ENCODE data around the gene TDRD3. TPM values are rescaled to one million over a fixed set of nuclear protein-coding genes. Genes with fewer than 3 reads are reported as not detected.

Gene TDRD3
- total RNA-seq, 1 donor from 2014 or later = 18.5 TPM

DNA sequence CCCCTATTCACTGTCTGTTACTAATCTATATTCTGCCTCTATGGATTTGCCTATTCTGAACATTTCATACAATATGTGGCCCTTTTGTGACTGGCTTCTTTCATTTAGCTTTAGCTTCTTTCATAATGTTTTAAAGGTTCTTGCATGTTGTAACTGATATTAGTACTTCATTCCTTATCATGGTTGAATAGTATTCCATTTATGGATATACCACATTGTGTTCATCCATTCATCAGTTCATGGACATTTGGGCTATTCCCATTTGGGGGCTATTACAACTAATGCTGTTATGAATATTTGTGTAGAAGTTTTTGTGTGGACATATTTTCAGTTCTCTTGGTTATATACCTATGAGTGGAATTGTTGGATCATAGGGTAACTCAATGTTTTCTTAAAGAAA lies 44.4 kb upstream of the TDRD3 start:
- DNase-seq (ENCODE audit: low spot score) = no peak
- H3K36me3 Mint-ChIP-seq (ENCODE audit: low read depth) = no peaks in the 10 kb centered on the region
- H3K4me1 Mint-ChIP-seq (ENCODE audit: low read depth) = peaks cover 19% of the 10 kb centered on the region
- H3K27ac Mint-ChIP-seq (ENCODE audit: unreplicated experiment) = no peak overlapping the region
- peaks cover 9% of the 10 kb centered on the region for H3K27me3 Mint-ChIP-seq (ENCODE audit: low read depth)
- H3K4me3 Mint-ChIP-seq (ENCODE audit: unreplicated experiment) = no peak overlapping the region
- peaks cover 6% of the 10 kb centered on the region for H3K9me3 Mint-ChIP-seq (ENCODE audit: low read depth)
- TF ChIP-seq, protein P1, sequence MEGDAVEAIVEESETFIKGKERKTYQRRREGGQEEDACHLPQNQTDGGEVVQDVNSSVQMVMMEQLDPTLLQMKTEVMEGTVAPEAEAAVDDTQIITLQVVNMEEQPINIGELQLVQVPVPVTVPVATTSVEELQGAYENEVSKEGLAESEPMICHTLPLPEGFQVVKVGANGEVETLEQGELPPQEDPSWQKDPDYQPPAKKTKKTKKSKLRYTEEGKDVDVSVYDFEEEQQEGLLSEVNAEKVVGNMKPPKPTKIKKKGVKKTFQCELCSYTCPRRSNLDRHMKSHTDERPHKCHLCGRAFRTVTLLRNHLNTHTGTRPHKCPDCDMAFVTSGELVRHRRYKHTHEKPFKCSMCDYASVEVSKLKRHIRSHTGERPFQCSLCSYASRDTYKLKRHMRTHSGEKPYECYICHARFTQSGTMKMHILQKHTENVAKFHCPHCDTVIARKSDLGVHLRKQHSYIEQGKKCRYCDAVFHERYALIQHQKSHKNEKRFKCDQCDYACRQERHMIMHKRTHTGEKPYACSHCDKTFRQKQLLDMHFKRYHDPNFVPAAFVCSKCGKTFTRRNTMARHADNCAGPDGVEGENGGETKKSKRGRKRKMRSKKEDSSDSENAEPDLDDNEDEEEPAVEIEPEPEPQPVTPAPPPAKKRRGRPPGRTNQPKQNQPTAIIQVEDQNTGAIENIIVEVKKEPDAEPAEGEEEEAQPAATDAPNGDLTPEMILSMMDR (IDR thresholded peaks at IDR 0.05) = no peak

DNA sequence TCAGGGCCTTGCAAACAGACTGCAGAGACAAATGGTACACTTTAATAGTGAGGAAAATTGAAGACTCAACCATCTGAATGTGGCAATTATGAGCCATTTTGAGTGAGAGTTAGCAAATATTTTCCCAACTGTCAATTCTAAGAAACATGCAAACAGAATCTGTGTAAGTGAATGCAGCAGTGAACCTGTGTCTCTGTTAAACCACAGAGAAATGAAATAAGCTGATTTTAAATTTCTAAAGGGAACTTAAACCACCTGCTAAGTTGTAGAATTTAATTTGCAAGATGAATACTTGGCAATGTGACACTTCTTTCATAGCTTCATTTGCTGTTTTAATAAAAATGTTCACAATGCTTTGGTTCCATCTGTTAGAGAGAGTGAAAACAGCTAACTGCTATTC lies 42.0 kb upstream of the TDRD3 start:
- Mint-ChIP-seq H3K4me3 (ENCODE audit: unreplicated experiment) (no peak overlapping the region), H3K4me1 (ENCODE audit: low read depth) (peaks cover 19% of the 10 kb centered on the region), H3K9me3 (ENCODE audit: low read depth) (peaks cover 6% of the 10 kb centered on the region), H3K36me3 (ENCODE audit: low read depth) (no peaks in the 10 kb centered on the region), H3K27me3 (ENCODE audit: low read depth) (no peaks in the 10 kb centered on the region), H3K27ac (ENCODE audit: unreplicated experiment) (no peak overlapping the region)
- DNase-seq (ENCODE audit: low spot score) = no peak
- TF ChIP-seq, protein P1 (IDR thresholded peaks at IDR 0.05) = no peak

DNA sequence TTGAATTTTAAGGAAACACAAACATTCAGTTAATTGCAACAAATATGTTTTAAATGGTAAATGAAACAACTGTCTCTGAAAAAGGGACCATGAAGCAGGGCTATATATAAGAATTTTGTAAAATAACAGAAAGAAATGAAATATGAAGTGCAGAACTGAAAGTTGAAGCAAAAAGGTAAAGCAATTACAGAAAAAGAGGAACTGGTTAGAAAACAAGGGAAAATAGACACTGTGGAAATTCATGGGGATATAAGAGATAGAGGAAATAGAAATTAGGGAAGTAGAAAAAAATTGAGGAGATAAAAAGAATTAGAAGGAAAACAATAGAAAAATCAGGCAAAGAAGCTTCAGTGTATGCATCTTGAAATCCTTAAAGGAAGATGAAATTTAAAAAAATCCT lies 40.0 kb upstream of the TDRD3 start:
- H3K27ac Mint-ChIP-seq (ENCODE audit: unreplicated experiment) = no peak overlapping the region
- TF ChIP-seq, protein P1 (IDR thresholded peaks at IDR 0.05) = no peak
- peaks cover 6% of the 10 kb centered on the region for H3K9me3 Mint-ChIP-seq (ENCODE audit: low read depth)
- no peak overlapping the region for H3K4me3 Mint-ChIP-seq (ENCODE audit: unreplicated experiment)
- peaks cover 4% of the 10 kb centered on the region for H3K4me1 Mint-ChIP-seq (ENCODE audit: low read depth)
- H3K36me3 Mint-ChIP-seq (ENCODE audit: low read depth) = no peaks in the 10 kb centered on the region
- DNase-seq (ENCODE audit: low spot score) = no peak
- H3K27me3 Mint-ChIP-seq (ENCODE audit: low read depth) = no peaks in the 10 kb centered on the region

DNA sequence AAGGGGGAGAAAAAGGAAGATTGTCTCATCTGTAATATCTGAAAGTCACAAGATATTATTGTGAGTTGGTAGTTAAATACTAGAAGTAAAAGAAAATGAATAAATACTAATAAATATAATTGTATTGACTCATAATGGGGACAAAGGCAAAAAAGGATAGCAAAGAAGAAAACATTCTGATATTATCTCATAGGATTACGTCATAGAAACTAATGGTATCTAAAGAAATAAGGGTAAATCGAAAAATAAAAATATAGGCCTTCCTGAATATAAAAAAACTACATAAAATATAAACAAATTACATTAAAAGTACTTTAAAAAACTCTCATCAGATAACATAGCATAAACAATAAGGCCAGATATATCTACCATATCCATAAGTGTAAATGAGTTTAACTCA lies 38.6 kb upstream of the TDRD3 start:
- no peak for DNase-seq (ENCODE audit: low spot score)
- Mint-ChIP-seq H3K4me3 (ENCODE audit: unreplicated experiment) (no peak overlapping the region), H3K36me3 (ENCODE audit: low read depth) (no peaks in the 10 kb centered on the region)

DNA sequence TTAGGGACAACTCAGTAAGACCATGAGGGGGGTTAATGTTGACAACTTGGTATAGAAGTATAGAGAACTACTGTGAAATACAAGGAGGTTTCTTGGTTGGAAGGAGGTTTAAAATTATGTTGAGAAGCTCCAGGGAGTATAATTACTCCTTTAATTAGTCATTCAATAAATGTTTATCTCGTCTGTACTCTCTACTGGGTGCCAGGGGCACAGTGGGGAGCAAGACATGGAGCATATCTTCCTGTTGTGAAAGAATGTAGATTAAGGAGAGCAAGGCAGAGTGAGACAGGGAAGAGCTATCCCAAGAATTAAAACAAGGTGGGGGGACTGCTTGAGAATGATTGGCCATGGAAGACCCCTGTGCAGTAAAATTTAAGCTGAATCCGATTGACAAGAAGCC lies 33.7 kb upstream of the TDRD3 start:
- H3K36me3 Mint-ChIP-seq (ENCODE audit: low read depth) = no peaks in the 10 kb centered on the region

More for the DNA sequence above, 38.6 kb upstream of the TDRD3 start:
- H3K27ac Mint-ChIP-seq (ENCODE audit: unreplicated experiment) = no peak overlapping the region
- TF ChIP-seq, protein P1 (IDR thresholded peaks at IDR 0.05) = no peak
- H3K27me3 Mint-ChIP-seq (ENCODE audit: low read depth) = no peaks in the 10 kb centered on the region
- H3K9me3 Mint-ChIP-seq (ENCODE audit: low read depth) = no peaks in the 10 kb centered on the region
- peaks cover 4% of the 10 kb centered on the region for H3K4me1 Mint-ChIP-seq (ENCODE audit: low read depth)

More for the DNA sequence above, 33.7 kb upstream of the TDRD3 start:
- H3K4me3 Mint-ChIP-seq (ENCODE audit: unreplicated experiment) = no peak overlapping the region
- H3K9me3 Mint-ChIP-seq (ENCODE audit: low read depth) = peaks cover 3% of the 10 kb centered on the region
- no peak for DNase-seq (ENCODE audit: low spot score)
- peaks cover 3% of the 10 kb centered on the region for H3K27me3 Mint-ChIP-seq (ENCODE audit: low read depth)
- TF ChIP-seq, protein P1 (IDR thresholded peaks at IDR 0.05) = no peak
- H3K4me1 Mint-ChIP-seq (ENCODE audit: low read depth) = no peaks in the 10 kb centered on the region
- H3K27ac Mint-ChIP-seq (ENCODE audit: unreplicated experiment) = no peak overlapping the region

Measured in chondrocyte (in vitro differentiated cells).